SK-N-MC (cell line): ENCODE measurements around the gene SH3PXD2A.

Experiments used
- DNase-seq: peaks from one replicate; pipeline ENCODE4 v3.0.0-alpha.2; 2011; ENCODE audit warnings: low read depth, low spot score
- H3K27ac ChIP-seq: fragments of 200-600 bp; sonication (generic); 2 replicates; pipeline ENCODE4 v1.5.1; 2016; ENCODE audit warnings: mixed run types
- H3K36me3 ChIP-seq: fragments of 200-600 bp; sonication (generic); 2 replicates; pipeline ENCODE4 v1.6.1; 2017; ENCODE audit warnings: antibody characterized with exemption, low read length, mixed read lengths; ENCODE audit not compliant: insufficient read depth
- H3K4me3 ChIP-seq: fragments of 200-600 bp; sonication (generic); 2 replicates; pipeline ENCODE4 v1.5.1; 2016
- H3K9ac ChIP-seq: fragments of 200-600 bp; sonication (generic); 2 replicates; pipeline ENCODE4 v1.8.0; 2017; ENCODE audit warnings: mixed run types, mixed read lengths; ENCODE audit not compliant: insufficient read length
- H3K9me3 ChIP-seq: fragments of 200-600 bp; sonication (generic); 2 replicates; pipeline ENCODE4 v1.6.1; 2017; ENCODE audit warnings: low read depth, mild to moderate bottlenecking, antibody characterized with exemption, low read length, moderate library complexity, mixed read lengths
- EZH2 ChIP-seq: fragments of 200-600 bp; sonication (generic); IDR thresholded peaks from one replicate; pipeline ENCODE4 v1.6.1; 2017; ENCODE audit warnings: antibody characterized with exemption
- FOXP2 ChIP-seq: optimal IDR thresholded peaks from 2 replicates; pipeline ENCODE3; 2011; ENCODE audit warnings: mild to moderate bottlenecking, moderate library complexity; ENCODE audit not compliant: insufficient read depth; ENCODE audit errors: extremely low read length, control extremely low read depth
- POLR2AphosphoS5 ChIP-seq: IDR thresholded peaks from 2 replicates; pipeline ENCODE4 v1.6.1; 2012; ENCODE audit warnings: mild to moderate bottlenecking, low read depth, low read length, borderline replicate concordance

SH3PXD2A gene, protein sequence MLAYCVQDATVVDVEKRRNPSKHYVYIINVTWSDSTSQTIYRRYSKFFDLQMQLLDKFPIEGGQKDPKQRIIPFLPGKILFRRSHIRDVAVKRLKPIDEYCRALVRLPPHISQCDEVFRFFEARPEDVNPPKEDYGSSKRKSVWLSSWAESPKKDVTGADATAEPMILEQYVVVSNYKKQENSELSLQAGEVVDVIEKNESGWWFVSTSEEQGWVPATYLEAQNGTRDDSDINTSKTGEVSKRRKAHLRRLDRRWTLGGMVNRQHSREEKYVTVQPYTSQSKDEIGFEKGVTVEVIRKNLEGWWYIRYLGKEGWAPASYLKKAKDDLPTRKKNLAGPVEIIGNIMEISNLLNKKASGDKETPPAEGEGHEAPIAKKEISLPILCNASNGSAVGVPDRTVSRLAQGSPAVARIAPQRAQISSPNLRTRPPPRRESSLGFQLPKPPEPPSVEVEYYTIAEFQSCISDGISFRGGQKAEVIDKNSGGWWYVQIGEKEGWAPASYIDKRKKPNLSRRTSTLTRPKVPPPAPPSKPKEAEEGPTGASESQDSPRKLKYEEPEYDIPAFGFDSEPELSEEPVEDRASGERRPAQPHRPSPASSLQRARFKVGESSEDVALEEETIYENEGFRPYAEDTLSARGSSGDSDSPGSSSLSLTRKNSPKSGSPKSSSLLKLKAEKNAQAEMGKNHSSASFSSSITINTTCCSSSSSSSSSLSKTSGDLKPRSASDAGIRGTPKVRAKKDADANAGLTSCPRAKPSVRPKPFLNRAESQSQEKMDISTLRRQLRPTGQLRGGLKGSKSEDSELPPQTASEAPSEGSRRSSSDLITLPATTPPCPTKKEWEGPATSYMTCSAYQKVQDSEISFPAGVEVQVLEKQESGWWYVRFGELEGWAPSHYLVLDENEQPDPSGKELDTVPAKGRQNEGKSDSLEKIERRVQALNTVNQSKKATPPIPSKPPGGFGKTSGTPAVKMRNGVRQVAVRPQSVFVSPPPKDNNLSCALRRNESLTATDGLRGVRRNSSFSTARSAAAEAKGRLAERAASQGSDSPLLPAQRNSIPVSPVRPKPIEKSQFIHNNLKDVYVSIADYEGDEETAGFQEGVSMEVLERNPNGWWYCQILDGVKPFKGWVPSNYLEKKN

DNA sequence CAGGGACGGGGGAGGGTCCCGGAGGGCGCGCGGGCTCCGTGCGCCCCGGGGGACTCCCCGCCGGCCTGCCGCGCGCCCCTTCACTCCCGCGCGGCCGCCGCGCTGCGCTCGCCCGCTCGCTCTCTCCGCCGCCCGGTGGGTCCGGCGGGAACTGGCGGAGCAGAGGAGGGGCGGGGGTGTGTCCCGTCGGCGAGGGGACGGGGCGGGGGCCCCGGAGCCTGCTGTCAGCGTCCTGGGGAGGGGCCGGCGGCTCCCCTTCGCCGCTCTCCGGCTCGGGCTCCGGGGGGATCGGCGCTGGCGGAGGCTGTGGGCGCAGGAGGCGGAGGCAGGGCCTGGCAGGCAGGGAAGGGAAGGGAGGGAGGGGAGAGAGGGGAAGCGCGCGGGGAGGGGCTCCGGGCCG, at the start of gene SH3PXD2A:
Gene SH3PXD2A (minus strand): TSS at position 153 of the 400 bp plus-strand sequence. CDS start 310 bp downstream, outside the sequence.
- Histone ChIP-seq H3K9ac (peak within 1 kb of the TSS; percentile 59), H3K4me3 (peak within 1 kb of the TSS; percentile 81), H3K27ac (0 out of 2 replicates have a peak within 1 kb of the TSS, but pooled peaks have one; percentile 50), H3K36me3 (no peaks in the 10 kb centered on the region), H3K9me3 (no peaks in the 10 kb centered on the region)
- TF ChIP-seq FOXP2, result no peak
- no peak for TF ChIP-seq EZH2
- no peak for TF ChIP-seq POLR2AphosphoS5
- DNase-seq, result no peak

DNA sequence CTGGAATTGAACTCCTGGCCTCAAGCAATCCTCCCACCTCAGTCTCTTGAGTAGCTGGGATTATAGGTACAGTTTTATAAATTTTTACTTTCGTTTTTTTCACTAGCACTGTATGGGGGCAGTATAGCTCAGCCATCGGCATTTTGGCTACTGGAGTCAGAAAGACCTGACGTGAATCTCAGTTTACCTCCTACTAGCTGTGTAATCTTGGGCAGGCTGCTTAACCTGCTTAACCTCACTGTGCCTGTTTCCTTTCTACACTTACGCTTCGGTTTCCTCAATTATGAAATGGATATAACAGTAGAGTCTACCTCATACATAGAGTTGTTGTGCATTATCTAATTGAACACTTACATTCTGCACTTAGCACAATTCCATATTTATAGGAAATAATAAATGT, 45.9 kb upstream of the SH3PXD2A start:
- no peak overlapping the region for H3K9ac ChIP-seq
- no peak overlapping the region for H3K27ac ChIP-seq
- no peak for TF ChIP-seq FOXP2
- no peak for TF ChIP-seq POLR2AphosphoS5
- TF ChIP-seq EZH2, result no peak
- no peaks in the 10 kb centered on the region for H3K36me3 ChIP-seq
- H3K4me3 ChIP-seq, result no peak overlapping the region
- no peak for DNase-seq
- H3K9me3 ChIP-seq, result no peaks in the 10 kb centered on the region

DNA sequence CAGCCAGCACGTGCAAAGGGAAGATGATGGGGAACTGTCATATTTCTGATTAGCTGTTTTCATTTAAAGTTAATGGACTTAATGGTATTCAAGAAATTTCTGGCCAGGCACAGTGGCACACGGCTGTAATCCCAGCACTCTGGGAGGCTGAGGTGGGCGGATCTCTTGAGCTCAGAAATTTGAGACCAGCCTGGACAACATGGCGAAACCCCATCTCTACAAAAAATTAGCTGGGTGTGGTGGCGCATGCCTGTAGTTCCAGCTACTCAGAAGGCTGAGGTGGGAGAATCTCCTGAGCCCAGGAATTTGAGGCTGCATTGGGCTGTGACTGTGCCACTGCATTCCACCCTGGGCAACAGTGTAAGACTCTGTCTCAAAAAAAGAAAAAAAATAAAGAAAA, 43.9 kb upstream of the SH3PXD2A start:
- no peak for TF ChIP-seq FOXP2
- no peak for DNase-seq
- Histone ChIP-seq H3K9me3 (no peaks in the 10 kb centered on the region), H3K9ac (no peak overlapping the region), H3K27ac (no peak overlapping the region), H3K4me3 (no peak overlapping the region), H3K36me3 (no peaks in the 10 kb centered on the region)

DNA sequence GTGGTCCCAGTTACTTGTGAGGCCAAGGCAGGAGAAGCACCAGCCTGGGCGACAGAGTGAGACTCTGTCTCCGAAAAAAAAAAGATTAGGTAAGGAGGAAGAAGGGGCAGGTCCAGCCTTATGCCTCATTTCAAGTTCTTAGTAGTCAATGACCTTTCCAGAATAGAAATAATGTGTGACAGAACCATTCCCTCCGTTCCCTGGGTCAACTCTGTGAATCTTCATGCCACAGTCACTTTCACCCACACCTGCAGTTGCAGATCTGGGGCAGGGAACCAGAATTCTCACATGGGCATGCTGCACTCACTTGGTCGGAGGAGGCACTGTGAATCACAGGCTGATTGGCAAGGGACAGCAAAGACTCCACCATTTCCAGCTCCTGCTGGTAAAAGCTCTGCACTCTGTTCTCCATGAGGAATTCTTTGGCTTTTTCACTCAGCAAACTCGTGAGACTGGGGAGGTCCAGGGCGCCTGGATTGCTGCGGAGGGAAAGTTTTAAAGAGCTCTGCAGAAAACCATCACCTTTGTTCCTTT, 41.9 kb upstream of the SH3PXD2A start:
- DNase-seq, result no peak
- no peaks in the 10 kb centered on the region for H3K9me3 ChIP-seq
- no peaks in the 10 kb centered on the region for H3K36me3 ChIP-seq
- no peak overlapping the region for H3K9ac ChIP-seq
- H3K4me3 ChIP-seq, result no peak overlapping the region
- TF ChIP-seq FOXP2, result no peak
- no peak for TF ChIP-seq EZH2
- TF ChIP-seq POLR2AphosphoS5, result no peak
- no peak overlapping the region for H3K27ac ChIP-seq

DNA sequence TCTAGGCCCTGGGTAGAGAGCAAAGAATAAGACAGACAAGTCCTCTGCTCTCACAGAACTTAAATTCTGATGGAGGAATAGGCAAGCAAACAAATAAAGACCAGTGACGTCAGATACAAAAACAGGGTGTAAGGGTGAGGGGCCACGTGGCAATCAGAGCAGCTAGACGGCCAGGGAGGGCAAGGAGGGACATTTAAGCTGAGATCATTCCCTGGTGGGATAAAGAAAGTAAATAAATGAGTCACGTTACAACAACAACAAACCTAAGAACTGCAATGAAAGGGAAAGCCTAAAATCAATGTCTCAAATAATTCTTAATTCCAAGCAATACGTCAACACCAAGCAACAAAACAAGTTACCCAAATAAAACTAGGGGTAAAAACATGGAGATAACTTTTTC, 40.8 kb upstream of the SH3PXD2A start:
- Histone ChIP-seq H3K36me3 (no peaks in the 10 kb centered on the region), H3K4me3 (no peak overlapping the region), H3K9ac (no peak overlapping the region), H3K27ac (no peak overlapping the region), H3K9me3 (no peaks in the 10 kb centered on the region)
- TF ChIP-seq EZH2 (no peak), FOXP2 (no peak), POLR2AphosphoS5 (no peak)
- DNase-seq, result no peak

DNA sequence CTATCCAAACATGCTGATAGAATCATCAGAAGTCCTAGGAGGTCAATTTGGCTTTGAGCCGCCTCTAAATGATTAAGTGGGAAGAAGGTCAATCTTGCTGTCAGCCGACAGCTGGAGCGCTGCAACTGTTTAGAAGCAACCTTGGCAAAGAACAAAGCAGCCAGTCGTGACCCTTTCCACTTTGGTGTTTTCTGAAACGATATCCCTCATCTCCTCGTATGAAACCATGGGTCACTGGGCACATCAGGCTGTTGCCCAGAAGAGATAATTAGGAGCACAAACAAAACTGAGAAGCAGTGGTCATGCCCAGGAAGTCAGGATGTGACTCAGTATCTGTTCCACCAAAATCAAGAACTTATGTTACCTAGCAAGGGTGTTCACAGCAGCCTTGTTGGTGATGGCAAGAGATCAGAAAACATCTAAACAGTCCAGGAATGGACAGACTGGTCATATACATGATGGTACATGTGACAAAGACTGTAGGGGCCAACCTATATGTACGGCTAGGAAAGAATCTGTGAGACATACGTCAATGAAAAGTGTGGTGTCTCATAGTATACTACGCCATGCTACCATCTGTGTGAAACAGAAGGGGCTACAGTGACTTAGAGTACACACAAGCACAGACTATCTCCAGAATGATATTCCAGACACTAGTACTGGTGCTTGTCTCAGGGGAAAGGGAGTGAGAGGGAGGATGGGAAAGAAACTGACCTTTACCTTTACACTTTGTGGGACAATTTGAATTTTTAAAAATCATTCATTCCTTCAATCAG, 40.2 kb upstream of the SH3PXD2A start:
- no peak overlapping the region for H3K4me3 ChIP-seq
- no peaks in the 10 kb centered on the region for H3K36me3 ChIP-seq
- DNase-seq, result no peak
- TF ChIP-seq POLR2AphosphoS5 (no peak), FOXP2 (no peak), EZH2 (no peak)
- no peaks in the 10 kb centered on the region for H3K9me3 ChIP-seq
- no peak overlapping the region for H3K9ac ChIP-seq
- H3K27ac ChIP-seq, result no peak overlapping the region

DNA sequence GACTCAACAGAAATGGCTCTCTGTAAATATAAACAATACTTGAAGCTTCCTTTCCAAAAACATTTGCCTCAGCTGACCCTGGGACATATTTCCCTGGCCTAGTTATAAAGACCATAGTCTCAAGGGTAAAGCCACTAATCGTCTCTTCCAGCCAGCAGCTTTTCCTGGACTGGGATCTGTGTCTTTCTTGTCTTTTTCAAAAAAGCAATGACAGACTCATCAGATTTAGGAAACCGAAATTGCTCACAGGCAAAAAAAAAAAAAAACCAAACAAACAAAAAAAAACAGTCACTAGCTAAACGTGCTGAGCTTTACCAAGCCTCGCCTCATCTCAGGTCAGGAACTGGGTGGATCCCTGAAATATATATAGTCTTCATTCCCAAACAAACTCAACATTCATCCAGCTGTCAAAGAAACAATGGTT, 39.1 kb upstream of the SH3PXD2A start:
- Histone ChIP-seq H3K9ac (peak overlapping the region; percentile 15), H3K9me3 (no peaks in the 10 kb centered on the region), H3K27ac (no peak overlapping the region), H3K4me3 (no peak overlapping the region), H3K36me3 (no peaks in the 10 kb centered on the region)
- DNase-seq, result no peak
- TF ChIP-seq FOXP2 (no peak), POLR2AphosphoS5 (no peak), EZH2 (no peak)

DNA sequence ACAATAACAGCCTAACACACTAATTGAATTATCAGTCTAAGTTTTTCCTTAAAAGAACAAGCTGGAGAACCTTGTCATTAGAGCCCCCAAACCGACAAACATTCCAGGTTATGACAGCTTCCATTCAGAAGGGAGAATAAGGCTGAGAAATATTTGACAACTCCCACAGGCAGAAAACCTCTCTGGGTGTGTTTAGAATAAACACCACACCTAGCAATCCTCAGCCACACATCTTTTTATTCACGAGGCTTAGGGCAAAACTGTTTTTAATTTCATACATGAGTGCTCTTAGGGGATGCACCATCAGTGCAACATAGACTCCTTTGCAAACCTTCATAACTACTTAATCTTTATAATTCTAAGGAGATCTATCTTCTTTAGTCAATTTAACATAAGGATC, 38.4 kb upstream of the SH3PXD2A start:
- Histone ChIP-seq H3K27ac (no peak overlapping the region), H3K36me3 (no peaks in the 10 kb centered on the region), H3K4me3 (no peak overlapping the region), H3K9me3 (no peaks in the 10 kb centered on the region), H3K9ac (peak overlapping the region; percentile 15)
- no peak for DNase-seq
- TF ChIP-seq FOXP2, result no peak
- TF ChIP-seq EZH2, result no peak
- no peak for TF ChIP-seq POLR2AphosphoS5
